GM12891 (cell line): ENCODE data around the gene UGCG.

Source experiments
- DNase-seq: peaks from one replicate; pipeline ENCODE4 v3.0.0; 2011; ENCODE audit warnings: low spot score; ENCODE audit not compliant: insufficient read length
- FAIRE-seq: peaks from 2 replicates; lab custom pipeline; 2011; peaks lifted over from hg19 to GRCh38; lab: Jason Lieb, UNC
- PAX5 ChIP-seq: IDR thresholded peaks from 2 replicates; pipeline ENCODE4 v1.6.1; 2011; ENCODE audit warnings: low read length, moderate library complexity, mild to moderate bottlenecking; ENCODE audit not compliant: insufficient read depth, severe bottlenecking
- POLR2A ChIP-seq: IDR thresholded peaks from 2 replicates; pipeline ENCODE4 v1.6.1; 2011; ENCODE audit warnings: low read depth, low read length, control low read depth
- POLR2AphosphoS5 ChIP-seq: IDR thresholded peaks from 2 replicates; pipeline ENCODE4 v1.6.1; 2011; ENCODE audit warnings: low read depth, low read length, control low read depth
- POU2F2 ChIP-seq: IDR thresholded peaks from 2 replicates; pipeline ENCODE4 v1.6.1; 2011; ENCODE audit warnings: low read depth, mild to moderate bottlenecking, control low read depth, low read length, moderate library complexity
- SPI1 ChIP-seq: IDR thresholded peaks from 2 replicates; pipeline ENCODE4 v1.6.1; 2011; ENCODE audit warnings: low read depth, low read length, control low read depth
- TAF1 ChIP-seq: IDR thresholded peaks from 2 replicates; pipeline ENCODE4 v1.6.1; 2011; ENCODE audit warnings: low read depth, low read length, control low read depth

Gene UGCG

DNA sequence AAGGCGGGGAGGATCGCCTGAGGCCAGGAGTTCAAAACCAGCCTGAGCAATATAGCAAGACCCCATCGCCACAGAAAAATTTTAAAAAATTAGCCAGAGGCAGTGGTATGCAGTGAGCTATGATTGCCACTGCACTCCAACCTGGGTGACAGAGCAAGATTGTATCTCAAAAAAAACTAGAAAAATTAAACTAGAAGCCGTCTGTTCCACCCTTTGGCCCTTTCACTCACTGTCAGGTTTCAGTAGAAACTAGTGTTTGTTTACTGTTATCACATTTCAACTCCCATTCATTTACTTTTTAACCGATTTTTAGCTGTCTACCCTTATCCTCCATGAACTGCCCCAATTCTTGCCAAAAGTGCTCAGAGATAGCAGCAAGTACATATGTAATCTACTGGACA, 8.3 kb downstream of the UGCG start:
- FAIRE-seq (no peak), DNase-seq (no peak)
- TF ChIP-seq SPI1 (no peak), PAX5 (no peak), POLR2A (no peak), POLR2AphosphoS5 (no peak), TAF1 (no peak), POU2F2 (no peak)

DNA sequence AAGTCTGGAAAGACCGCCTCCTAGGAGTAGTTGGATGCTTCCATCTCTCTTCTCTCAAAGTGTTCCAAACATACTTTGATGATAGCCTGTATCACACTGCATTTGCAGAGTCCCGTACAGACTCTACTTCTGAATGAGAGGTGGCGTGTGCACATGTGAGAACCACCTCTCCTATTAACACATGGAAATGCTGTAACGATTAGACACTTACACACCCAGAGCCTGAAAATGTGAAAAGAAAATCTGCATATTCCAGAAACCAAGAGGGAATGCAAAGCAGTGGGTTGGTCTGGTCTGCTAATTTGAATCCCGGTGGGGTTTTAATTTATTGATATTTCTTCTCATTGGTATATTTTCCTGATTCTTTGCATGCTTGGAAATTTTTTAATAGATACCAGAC, 10.5 kb downstream of the UGCG start:
- TF ChIP-seq TAF1 (no peak), SPI1 (no peak)
- FAIRE-seq (no peak), DNase-seq (no peak)

DNA sequence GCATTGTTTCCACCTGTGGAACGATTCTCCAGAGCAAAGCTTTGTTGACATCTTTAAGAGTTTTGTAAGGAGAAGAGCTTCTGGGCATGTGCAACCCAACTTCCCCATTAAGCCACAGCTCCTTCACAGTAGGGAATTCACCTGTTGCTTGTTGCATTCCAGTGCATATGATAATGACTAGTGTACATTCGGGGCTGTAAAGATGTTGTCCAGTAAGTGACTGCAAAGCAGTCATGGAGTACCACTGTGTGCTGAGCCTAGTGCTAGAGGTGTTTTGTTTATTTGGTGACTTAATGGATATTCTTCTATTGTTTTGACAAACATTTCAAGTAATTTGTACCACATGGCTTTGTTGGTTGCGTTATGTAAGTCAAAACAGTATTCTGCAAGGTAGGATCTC, 12.8 kb downstream of the UGCG start:
- FAIRE-seq, result peak; percentile 85
- TF ChIP-seq POLR2A, result no peak
- peak; percentile 39; the same call in 1 of the 2 replicates for TF ChIP-seq SPI1
- no peak for TF ChIP-seq POLR2AphosphoS5
- no peak for TF ChIP-seq POU2F2
- DNase-seq, result no peak

DNA sequence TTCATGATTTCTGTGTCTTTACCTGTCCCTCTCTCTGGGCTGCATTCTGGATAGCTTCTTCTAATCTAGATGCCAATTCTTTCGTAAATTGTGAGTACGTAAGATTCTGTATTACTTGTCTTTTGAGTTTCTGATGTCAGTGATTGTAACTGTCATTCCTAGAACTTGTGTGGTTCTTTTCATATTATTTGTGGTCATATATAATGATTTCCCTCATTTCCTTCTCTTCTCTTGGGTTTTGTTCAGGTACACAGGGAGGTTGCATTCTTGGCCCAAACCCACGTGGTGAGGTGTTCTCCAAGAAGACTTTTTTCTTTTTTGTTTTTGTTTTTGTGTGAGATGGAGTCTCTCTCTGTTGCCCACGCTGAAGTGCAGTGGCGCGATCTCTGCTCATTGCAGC, 13.8 kb downstream of the UGCG start:
- FAIRE-seq, result no peak
- TF ChIP-seq TAF1 (no peak), PAX5 (no peak), POU2F2 (no peak), SPI1 (no peak), POLR2AphosphoS5 (no peak), POLR2A (no peak)
- no peak for DNase-seq

DNA sequence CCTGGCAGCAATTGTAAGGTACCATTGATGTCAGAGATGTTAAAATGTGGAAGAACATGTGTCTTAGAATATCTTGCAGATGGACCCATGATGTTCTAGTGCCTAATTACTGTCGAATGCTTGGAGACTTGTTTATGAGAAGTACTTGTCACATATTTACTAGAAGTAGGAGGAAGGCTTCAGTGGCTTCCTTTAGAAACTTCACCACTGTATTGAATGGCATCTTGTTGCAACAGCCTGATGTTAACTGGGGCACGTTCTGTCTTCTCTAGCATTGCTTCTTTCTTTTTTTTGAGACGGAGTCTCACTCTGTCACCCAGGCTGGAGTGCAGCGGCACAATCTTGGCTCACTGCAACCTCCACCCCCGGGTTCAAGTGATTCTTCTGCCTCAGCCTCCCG, 16.5 kb downstream of the UGCG start:
- no peak for FAIRE-seq
- no peak for DNase-seq

DNA sequence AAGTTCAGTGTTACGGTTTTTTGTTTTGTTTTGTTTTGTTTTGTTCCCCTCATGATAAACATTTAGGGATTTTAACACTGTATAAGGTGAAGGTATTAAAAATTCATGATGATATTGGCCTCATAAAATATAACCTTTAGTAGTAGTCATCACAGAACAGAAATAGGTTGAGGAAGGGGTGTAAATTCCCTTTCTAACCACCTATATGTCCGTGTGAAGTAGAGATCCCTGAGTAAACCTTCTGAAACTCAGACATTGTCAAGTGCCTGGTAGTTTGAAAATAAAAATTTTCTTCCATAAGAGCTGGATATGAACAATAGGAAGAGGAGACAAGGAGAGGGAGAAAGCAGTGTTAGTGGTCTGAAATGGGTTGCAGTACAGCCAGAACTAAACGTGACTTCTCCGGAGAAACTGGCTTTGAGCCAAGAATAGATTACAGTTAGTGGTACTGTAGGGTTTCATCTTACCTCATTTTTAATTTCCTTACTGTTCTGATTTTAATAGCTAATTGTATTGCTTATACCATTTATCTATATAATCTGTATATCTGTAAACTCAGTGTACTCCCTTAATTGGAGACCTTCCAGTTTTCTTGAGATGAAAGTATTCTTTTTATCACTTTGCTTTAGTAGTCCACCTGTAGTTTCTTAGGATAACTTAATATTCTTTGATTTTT, 18.3 kb downstream of the UGCG start:
- no peak for DNase-seq
- TF ChIP-seq PAX5 (no peak), SPI1 (0 out of 2 replicates have a peak, but pooled peaks have one; percentile 1)
- no peak for FAIRE-seq

More for the DNA sequence above, 16.5 kb downstream of the UGCG start:
- no peak for TF ChIP-seq TAF1
- no peak for TF ChIP-seq POLR2A
- no peak for TF ChIP-seq POU2F2
- TF ChIP-seq POLR2AphosphoS5, result no peak
- no peak for TF ChIP-seq SPI1
- TF ChIP-seq PAX5, result no peak

DNA sequence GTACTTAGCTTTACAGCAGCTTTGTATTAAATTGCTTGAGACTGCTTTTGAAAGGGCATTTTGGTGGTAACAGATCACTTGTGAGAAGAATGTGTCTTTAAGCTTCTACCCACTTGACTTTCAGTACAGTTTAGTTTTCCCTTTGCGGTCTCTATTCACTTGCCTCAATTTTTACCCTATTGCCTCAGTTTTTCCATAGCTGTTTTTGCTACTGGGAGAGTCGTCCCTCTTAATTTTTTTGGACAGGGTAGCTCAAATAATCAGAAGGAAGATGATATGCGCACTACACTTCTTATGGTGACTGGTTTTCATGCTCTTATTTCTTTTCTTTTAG, 18.8 kb downstream of the UGCG start:
- TF ChIP-seq TAF1 (no peak), PAX5 (no peak), POU2F2 (no peak), POLR2A (no peak), SPI1 (no peak), POLR2AphosphoS5 (no peak)

DNA sequence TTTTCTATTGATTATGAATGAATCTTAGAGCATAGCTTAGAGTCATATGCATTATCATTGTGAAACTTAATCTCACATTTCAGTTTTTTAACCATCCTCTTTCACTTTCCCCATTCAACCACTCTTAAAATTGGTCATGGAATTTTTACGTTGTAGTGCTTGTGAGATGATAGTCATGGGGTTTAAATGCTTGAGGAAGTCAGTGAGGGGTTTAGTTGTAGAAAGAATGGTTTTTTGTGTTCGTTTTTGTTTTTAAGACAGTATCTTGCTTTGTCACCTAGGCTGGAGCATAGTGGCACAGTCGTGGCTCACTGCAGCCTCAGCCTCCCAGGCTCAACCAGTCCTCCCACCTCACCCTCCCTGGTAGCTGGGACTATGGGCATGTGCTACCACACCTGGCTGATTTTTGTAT, 19.6 kb downstream of the UGCG start:
- DNase-seq, result no peak
- peak; percentile 72 for FAIRE-seq
- TF ChIP-seq POLR2A (peak; percentile 35; the same call in 1 of the 2 replicates), SPI1 (peak; percentile 45), TAF1 (0 out of 2 replicates have a peak, but pooled peaks have one; percentile 18), POLR2AphosphoS5 (no peak), PAX5 (no peak), POU2F2 (no peak)

More for the DNA sequence above, 18.8 kb downstream of the UGCG start:
- peak; percentile 16 for FAIRE-seq
- no peak for DNase-seq

DNA sequence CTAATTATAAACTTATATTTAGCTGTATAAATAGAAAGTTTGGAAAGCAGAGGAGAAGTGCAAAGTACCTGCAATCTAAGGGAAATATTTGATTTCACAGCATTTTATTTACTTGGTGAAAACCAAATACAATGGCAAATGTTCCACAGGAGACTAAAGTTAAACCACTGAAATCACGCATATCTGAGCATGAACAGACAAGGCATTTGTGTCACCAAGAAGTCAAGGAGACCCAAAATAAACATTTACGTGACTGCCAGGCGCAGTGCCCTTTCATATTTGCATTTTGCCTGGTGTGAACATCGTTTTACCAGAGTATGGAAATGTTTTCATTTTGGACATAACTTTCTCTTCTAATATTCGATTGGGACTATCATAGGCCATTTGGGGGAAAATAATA, 20.6 kb downstream of the UGCG start:
- FAIRE-seq (peak; percentile 5), DNase-seq (no peak)
- TF ChIP-seq POLR2A (no peak), POLR2AphosphoS5 (no peak)

DNA sequence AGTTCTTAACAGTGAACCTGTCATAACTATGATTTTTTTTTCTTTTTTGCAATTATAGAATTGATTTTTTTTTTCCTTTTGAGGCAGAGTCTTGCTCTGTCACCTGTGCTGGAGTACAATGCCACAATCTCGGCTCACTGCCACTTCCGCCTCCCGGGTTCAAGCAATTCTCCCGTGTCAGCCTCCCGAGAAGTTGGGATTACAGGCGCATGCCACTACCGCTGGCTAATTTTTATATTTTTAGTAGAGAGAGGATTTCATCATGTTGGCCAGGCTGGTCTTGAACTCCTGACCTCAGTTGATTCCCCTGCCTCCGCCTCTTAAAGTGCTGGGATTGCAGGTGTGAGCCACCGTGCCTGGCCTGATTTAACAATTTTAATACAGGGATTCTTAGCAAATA, 21.4 kb downstream of the UGCG start:
- no peak for TF ChIP-seq TAF1
- DNase-seq, result no peak
- no peak for FAIRE-seq

DNA sequence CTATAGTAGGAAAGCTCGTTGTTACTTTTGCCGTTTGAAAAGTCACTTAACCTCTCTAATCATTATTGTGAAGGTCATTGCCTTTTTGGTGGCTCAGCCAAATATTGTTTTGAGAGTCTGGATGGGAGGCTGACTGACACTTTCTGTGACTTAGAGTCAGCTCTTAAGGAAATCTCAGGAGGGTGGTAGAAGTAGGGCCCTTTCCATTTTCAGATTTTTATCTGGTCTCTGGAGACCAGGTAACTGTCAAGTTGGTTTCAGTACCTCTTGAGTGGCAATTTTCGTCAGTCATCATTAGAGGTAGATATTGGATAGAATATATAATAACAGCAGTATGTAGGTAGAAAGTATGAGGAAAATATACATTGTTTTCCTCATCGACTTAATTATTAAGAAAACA, 23.3 kb downstream of the UGCG start:
- no peak for TF ChIP-seq TAF1
- no peak for TF ChIP-seq SPI1
- TF ChIP-seq PAX5, result no peak
- no peak for TF ChIP-seq POLR2AphosphoS5
- no peak for TF ChIP-seq POLR2A
- no peak for TF ChIP-seq POU2F2
- DNase-seq (no peak), FAIRE-seq (no peak)
